PC-9 (cell line): ENCODE results near the gene RGS9. TPM values are rescaled to one million over a fixed set of nuclear protein-coding genes. Genes with fewer than 3 reads are reported as not detected.

ENCODE experiments used
- BruUV-seq: library from RNA; stranded (reverse); fragments of 400-500 nt; replicated peaks from 2 replicates; lab custom pipeline; 2021; lab: Mats Ljungman, UMichigan
- CTCF ChIA-PET: fragments of 300-600 bp; sonication (Branson Sonifier 250); formaldehyde crosslinking; loops from one replicate; lab custom pipeline; 2022; ENCODE audit warnings: antibody characterized with exemption; lab: Charles Lee
- POLR2A ChIA-PET: fragments of 300-600 bp; sonication (Branson Sonifier 250); formaldehyde crosslinking; loops from one replicate; lab custom pipeline; 2022; ENCODE audit warnings: antibody characterized with exemption; ENCODE audit not compliant: unreplicated experiment; lab: Charles Lee
- DNase-seq, 2 experiments: peaks; one replicate each; pipeline versions ENCODE4 v3.0.0 to v3.0.0-alpha.2; 2015 to 2022; ENCODE audit warnings: mixed read lengths in 1 of 2
- H2AFZ ChIP-seq: fragments of 200-600 bp; sonication (generic); 2 replicates; pipeline ENCODE4 v1.8.1; 2017; ENCODE audit warnings: antibody characterized with exemption
- H3F3A ChIP-seq: fragments of 200-600 bp; sonication (generic); 2 replicates; pipeline ENCODE4 v1.8.1; 2017; ENCODE audit warnings: antibody characterized with exemption, mild to moderate bottlenecking, low read depth; ENCODE audit not compliant: insufficient read depth
- H3K27ac ChIP-seq: fragments of 200-600 bp; sonication (generic); 2 replicates; pipeline ENCODE4 v1.6.1; 2016; ENCODE audit warnings: mixed run types
- H3K27me3 ChIP-seq: fragments of 200-600 bp; sonication (generic); 2 replicates; pipeline ENCODE4 v1.6.1; 2016; ENCODE audit warnings: low read depth, mixed run types; ENCODE audit not compliant: insufficient read depth
- H3K36me3 ChIP-seq: fragments of 200-600 bp; sonication (generic); 2 replicates; pipeline ENCODE4 v1.6.1; 2016; ENCODE audit warnings: low read depth, mixed run types
- H3K4me1 ChIP-seq: fragments of 200-600 bp; sonication (generic); replicated peaks from 2 replicates; pipeline ENCODE4 v1.6.1; 2016; ENCODE audit warnings: mixed run types; ENCODE audit not compliant: insufficient read depth
- H3K4me2 ChIP-seq: fragments of 200-600 bp; sonication (generic); 2 replicates; pipeline ENCODE4 v1.6.1; 2017; ENCODE audit warnings: mixed run types
- H3K4me3 ChIP-seq: fragments of 200-600 bp; sonication (generic); 2 replicates; pipeline ENCODE4 v1.6.1; 2016; ENCODE audit warnings: mixed run types
- H3K79me2 ChIP-seq: fragments of 200-600 bp; sonication (generic); 2 replicates; pipeline ENCODE4 v1.6.1; 2017; ENCODE audit warnings: low read depth, mixed run types
- H3K9me2 ChIP-seq: fragments of 200-600 bp; sonication (generic); 2 replicates; pipeline ENCODE4 v1.8.1; 2017; ENCODE audit warnings: mild to moderate bottlenecking; ENCODE audit not compliant: insufficient read depth
- H3K9me3 ChIP-seq: fragments of 200-600 bp; sonication (generic); 2 replicates; pipeline ENCODE4 v1.8.1; 2016; ENCODE audit warnings: low read depth; ENCODE audit not compliant: insufficient read depth
- H4K20me1 ChIP-seq: fragments of 200-600 bp; sonication (generic); 2 replicates; pipeline ENCODE4 v1.8.1; 2017; ENCODE audit not compliant: insufficient read depth
- EZH2 ChIP-seq: fragments of 200-600 bp; sonication (generic); IDR thresholded peaks from 2 replicates; pipeline ENCODE4 v1.8.0; 2017; ENCODE audit warnings: antibody characterized with exemption, low read depth
- intact Hi-C: fragments of 100-400 bp; cut with micrococcal nuclease; formaldehyde crosslinking; loops from one replicate; pipeline ENCODE4 v1.10.0; 2022; ENCODE audit not compliant: unreplicated experiment
- total RNA-seq: library from RNA; stranded (reverse); gene quantifications from 2 replicates; pipeline ENCODE4 v1.2.3, GENCODE V29; 2021
- TF ChIP-seq, protein P1 (sequence below): fragments of 200-600 bp; sonication (generic); conservative IDR thresholded peaks from 2 replicates; pipeline ENCODE4 v1.6.1; 2017; ENCODE audit warnings: mixed run types, antibody characterized with exemption, mild to moderate bottlenecking, moderate library complexity

RGS9 gene
- total RNA-seq, 1 experiment from 2014 or later, result 6.1 TPM

DNA sequence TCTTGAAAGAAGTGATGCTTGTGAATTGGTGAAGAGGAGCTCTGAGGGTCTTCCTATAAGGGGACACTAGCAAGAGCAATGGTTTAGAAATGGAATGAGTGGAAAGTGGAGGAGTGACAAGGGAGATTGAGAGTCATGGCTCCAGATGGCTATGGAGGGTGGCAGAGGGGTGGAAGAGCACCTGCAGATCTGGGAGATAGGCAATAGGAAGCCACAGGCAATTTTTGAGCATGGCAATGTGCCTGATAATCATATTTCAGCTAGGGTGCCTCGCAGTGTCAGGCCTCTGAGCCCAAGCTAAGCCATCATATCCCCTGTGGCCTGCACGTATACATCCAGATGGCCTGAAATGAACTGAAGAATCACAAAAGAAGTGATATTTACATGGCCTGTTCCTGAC, 21.5 kb downstream of the RGS9 start:
- BruUV-seq, result no TSS peak
- Histone ChIP-seq H3K4me2 (no peak overlapping the region), H3K9me3 (no peaks in the 10 kb centered on the region), H3K27ac (no peak overlapping the region), H4K20me1 (no peaks in the 10 kb centered on the region), H3F3A (no peaks in the 10 kb centered on the region), H3K27me3 (no peaks in the 10 kb centered on the region; the same call in 1 of the 2 replicates), H3K4me3 (no peak overlapping the region), H3K9me2 (no peaks in the 10 kb centered on the region), H2AFZ (no peak overlapping the region), H3K4me1 (0 out of 2 replicates have a peak, but pooled peaks cover under 1% of the 10 kb centered on the region), H3K79me2 (no peaks in the 10 kb centered on the region), H3K36me3 (no peaks in the 10 kb centered on the region)
- intact Hi-C loops, result no loop called here
- no peak for DNase-seq
- no peak for TF ChIP-seq EZH2
- TF ChIP-seq, protein P1, sequence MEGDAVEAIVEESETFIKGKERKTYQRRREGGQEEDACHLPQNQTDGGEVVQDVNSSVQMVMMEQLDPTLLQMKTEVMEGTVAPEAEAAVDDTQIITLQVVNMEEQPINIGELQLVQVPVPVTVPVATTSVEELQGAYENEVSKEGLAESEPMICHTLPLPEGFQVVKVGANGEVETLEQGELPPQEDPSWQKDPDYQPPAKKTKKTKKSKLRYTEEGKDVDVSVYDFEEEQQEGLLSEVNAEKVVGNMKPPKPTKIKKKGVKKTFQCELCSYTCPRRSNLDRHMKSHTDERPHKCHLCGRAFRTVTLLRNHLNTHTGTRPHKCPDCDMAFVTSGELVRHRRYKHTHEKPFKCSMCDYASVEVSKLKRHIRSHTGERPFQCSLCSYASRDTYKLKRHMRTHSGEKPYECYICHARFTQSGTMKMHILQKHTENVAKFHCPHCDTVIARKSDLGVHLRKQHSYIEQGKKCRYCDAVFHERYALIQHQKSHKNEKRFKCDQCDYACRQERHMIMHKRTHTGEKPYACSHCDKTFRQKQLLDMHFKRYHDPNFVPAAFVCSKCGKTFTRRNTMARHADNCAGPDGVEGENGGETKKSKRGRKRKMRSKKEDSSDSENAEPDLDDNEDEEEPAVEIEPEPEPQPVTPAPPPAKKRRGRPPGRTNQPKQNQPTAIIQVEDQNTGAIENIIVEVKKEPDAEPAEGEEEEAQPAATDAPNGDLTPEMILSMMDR, result no peak
- ChIA-PET POLR2A (no interaction called here), CTCF (no interaction called here)

DNA sequence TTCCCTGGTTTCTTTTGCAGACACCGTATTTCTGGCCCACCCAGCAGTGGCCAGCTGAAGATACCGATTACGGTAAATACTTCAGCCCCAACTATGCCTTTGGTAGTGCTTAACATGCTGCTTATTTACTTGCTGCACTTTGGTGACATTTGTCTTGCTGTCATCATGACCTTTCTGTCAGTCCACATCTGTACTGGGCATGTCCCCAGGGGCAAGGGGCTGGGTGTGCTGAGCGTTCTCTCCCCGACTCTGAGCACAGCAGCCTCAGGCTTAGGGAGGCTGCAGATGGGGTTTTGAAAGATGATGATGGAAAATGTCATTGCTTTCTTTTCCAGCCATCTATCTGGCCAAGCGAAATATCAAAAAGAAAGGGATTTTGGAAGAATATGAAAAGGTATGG, 23.3 kb downstream of the RGS9 start:
- no peaks in the 10 kb centered on the region for H3K79me2 ChIP-seq
- H3K27ac ChIP-seq, result no peak overlapping the region
- DNase-seq, result no peak
- H3K4me3 ChIP-seq, result no peak overlapping the region
- TF ChIP-seq EZH2, result no peak
- TF ChIP-seq, protein P1, result no peak
- no peaks in the 10 kb centered on the region for H3K9me2 ChIP-seq
- intact Hi-C loops, result no loop called here
- H3F3A ChIP-seq, result no peaks in the 10 kb centered on the region
- H2AFZ ChIP-seq, result no peak overlapping the region
- no peaks in the 10 kb centered on the region for H4K20me1 ChIP-seq
- BruUV-seq, result no TSS peak
- ChIA-PET POLR2A (no interaction called here), CTCF (no interaction called here)
- H3K27me3 ChIP-seq, result no peaks in the 10 kb centered on the region; the same call in 1 of the 2 replicates
- no peaks in the 10 kb centered on the region for H3K9me3 ChIP-seq
- H3K4me2 ChIP-seq, result no peak overlapping the region
- peaks cover 5% of the 10 kb centered on the region; the same call in 1 of the 2 replicates for H3K4me1 ChIP-seq
- H3K36me3 ChIP-seq, result no peaks in the 10 kb centered on the region

DNA sequence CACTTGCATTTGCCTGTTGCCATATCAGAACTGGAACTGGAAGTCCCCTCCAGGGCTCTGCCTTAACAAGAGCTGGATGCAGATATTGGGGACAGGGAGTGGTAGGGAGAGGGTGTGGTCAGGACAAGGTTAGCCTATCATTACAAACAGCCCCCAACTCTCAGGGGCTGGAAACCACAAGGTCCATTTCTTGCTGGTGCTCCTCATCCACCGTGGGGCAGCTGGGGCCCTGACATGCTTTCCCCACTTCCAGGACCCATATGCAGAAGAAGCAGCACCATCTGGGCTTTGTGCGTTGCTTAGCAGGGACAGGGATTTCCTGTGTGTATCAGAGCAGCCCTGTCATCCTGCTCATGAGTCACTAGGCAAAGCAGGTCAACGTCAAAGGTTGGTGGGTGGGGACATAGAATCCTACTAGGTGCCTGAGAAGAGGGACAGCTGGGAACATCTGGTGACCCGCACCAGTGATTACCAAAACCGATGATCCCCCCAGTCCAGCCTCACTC, 26.9 kb downstream of the RGS9 start:
- Histone ChIP-seq H3K4me1 (peaks cover 5% of the 10 kb centered on the region; the same call in 1 of the 2 replicates), H4K20me1 (no peaks in the 10 kb centered on the region), H3K4me3 (no peak overlapping the region), H3K27me3 (no peaks in the 10 kb centered on the region; the same call in 1 of the 2 replicates), H3K36me3 (no peaks in the 10 kb centered on the region), H2AFZ (no peak overlapping the region), H3K9me3 (no peaks in the 10 kb centered on the region), H3F3A (no peaks in the 10 kb centered on the region), H3K27ac (no peak overlapping the region), H3K9me2 (no peaks in the 10 kb centered on the region), H3K79me2 (no peaks in the 10 kb centered on the region), H3K4me2 (no peak overlapping the region)
- intact Hi-C loops, result no loop called here
- no TSS peak for BruUV-seq
- ChIA-PET CTCF (no interaction called here), POLR2A (no interaction called here)
- DNase-seq, result peak in 1 of 2 experiments; percentile 24
- TF ChIP-seq, protein P1, result no peak
- TF ChIP-seq EZH2, result no peak
